HEK293 (cell line): Measurements from ENCODE around the gene CST2.

ENCODE experiments used
- CTCF ChIA-PET: fragments of 350-600 bp; formaldehyde crosslinking; extraction: SDS; loops from one replicate; lab custom pipeline; 2021; ENCODE audit warnings: antibody characterized with exemption; lab: Yijun Ruan, JAX
- POLR2A ChIA-PET: fragments of 300-600 bp; formaldehyde crosslinking; extraction: SDS; loops from one replicate; lab custom pipeline; 2020; ENCODE audit warnings: antibody characterized with exemption, inconsistent platforms; lab: Yijun Ruan, JAX
- H3K27ac ChIP-seq: fragments of 200-500 bp; sonication (Bioruptor generic); 2 replicates; pipeline ENCODE4 v1.5.1; 2014; ENCODE audit warnings: low read depth, low read length, control low read depth, inconsistent platforms; ENCODE audit errors: extremely low read depth
- H3K36me3 ChIP-seq, 2 experiments: fragments of 200-500 bp in 1 of 2; sonication (Bioruptor generic) in 1 of 2; 1 replicate in 1 of 2; 2 replicates in 1 of 2; pipeline ENCODE4 v1.5.1; 2014 to 2017; ENCODE audit warnings: inconsistent platforms in 2 of 2, low read length in 2 of 2; ENCODE audit not compliant: control insufficient read depth in 2 of 2, insufficient read depth in 1 of 2
- H3K4me1 ChIP-seq: fragments of 200-500 bp; sonication (Bioruptor generic); 2 replicates; pipeline ENCODE4 v1.5.1; 2014; ENCODE audit warnings: mild to moderate bottlenecking, low read length, inconsistent platforms; ENCODE audit not compliant: control insufficient read depth, insufficient read depth
- H3K4me3 ChIP-seq: 2 replicates; pipeline ENCODE4 v1.5.1; 2011; ENCODE audit warnings: low read depth, mild to moderate bottlenecking, control low read depth, low read length, moderate library complexity
- H3K9me3 ChIP-seq: fragments of 200-500 bp; sonication (Bioruptor generic); 2 replicates; pipeline ENCODE4 v1.5.1; 2014; ENCODE audit warnings: low read depth, low read length, inconsistent platforms; ENCODE audit not compliant: control insufficient read depth, insufficient read depth
- TSHZ1 ChIP-seq: fragments of 450-650 bp; formaldehyde crosslinking; IDR thresholded peaks from 2 replicates; pipeline ENCODE4 v1.5.1; 2016; ENCODE audit warnings: missing biosample characterization, missing genetic modification characterization, borderline replicate concordance
- ZBTB20 ChIP-seq: fragments of 450-650 bp; formaldehyde crosslinking; IDR thresholded peaks from 2 replicates; pipeline ENCODE4 v1.5.1; 2016; ENCODE audit warnings: missing biosample characterization, missing genetic modification characterization
- ZBTB6 ChIP-seq: fragments of 450-650 bp; formaldehyde crosslinking; IDR thresholded peaks from 2 replicates; pipeline ENCODE4 v1.5.1; 2017; ENCODE audit warnings: missing biosample characterization, missing genetic modification characterization
- ZNF155 ChIP-seq: fragments of 450-650 bp; formaldehyde crosslinking; IDR thresholded peaks from 2 replicates; pipeline ENCODE4 v1.5.1; 2016; ENCODE audit warnings: missing biosample characterization, missing genetic modification characterization
- ZNF174 ChIP-seq: fragments of 450-650 bp; formaldehyde crosslinking; IDR thresholded peaks from 2 replicates; pipeline ENCODE4 v1.5.0; 2017; ENCODE audit warnings: missing biosample characterization, mild to moderate bottlenecking, missing genetic modification characterization
- ZNF2 ChIP-seq: fragments of 450-650 bp; formaldehyde crosslinking; IDR thresholded peaks from 2 replicates; pipeline ENCODE4 v1.5.1; 2016; ENCODE audit warnings: missing biosample characterization, missing genetic modification characterization
- ZNF211 ChIP-seq: fragments of 450-650 bp; formaldehyde crosslinking; IDR thresholded peaks from 2 replicates; pipeline ENCODE4 v1.5.1; 2016; ENCODE audit warnings: low read depth, missing biosample characterization, missing genetic modification characterization
- ZNF274 ChIP-seq, 2 experiments: fragments of 200-500 bp in 1 of 2; fragments of 450-650 bp in 1 of 2; sonication (Bioruptor generic) in 1 of 2; formaldehyde crosslinking in 1 of 2; IDR thresholded peaks; 2 replicates each; pipeline versions ENCODE4 v1.5.1 to v1.6.1; 2014 to 2016; ENCODE audit warnings: borderline replicate concordance in 1 of 2, inconsistent platforms in 1 of 2, low read length in 1 of 2, missing biosample characterization in 1 of 2, missing genetic modification characterization in 1 of 2
- ZNF341 ChIP-seq: fragments of 450-650 bp; formaldehyde crosslinking; IDR thresholded peaks from 2 replicates; pipeline ENCODE4; 2016; ENCODE audit warnings: low read depth, missing biosample characterization, missing genetic modification characterization
- ZNF416 ChIP-seq: fragments of 450-650 bp; formaldehyde crosslinking; IDR thresholded peaks from 2 replicates; pipeline ENCODE4 v1.5.1; 2016; ENCODE audit warnings: missing biosample characterization, missing genetic modification characterization
- ZNF426 ChIP-seq: fragments of 450-650 bp; formaldehyde crosslinking; IDR thresholded peaks from 2 replicates; pipeline ENCODE4 v1.5.1; 2017; ENCODE audit warnings: missing biosample characterization, missing genetic modification characterization, mild to moderate bottlenecking, inconsistent platforms, moderate library complexity
- ZNF488 ChIP-seq: fragments of 450-650 bp; formaldehyde crosslinking; IDR thresholded peaks from 2 replicates; pipeline ENCODE4 v1.5.1; 2016; ENCODE audit warnings: missing biosample characterization, missing genetic modification characterization
- ZNF561 ChIP-seq: fragments of 450-650 bp; IDR thresholded peaks from 2 replicates; pipeline ENCODE4 v1.5.1; 2018; ENCODE audit warnings: missing biosample characterization, missing genetic modification characterization, borderline replicate concordance
- ZNF571 ChIP-seq: fragments of 450-650 bp; formaldehyde crosslinking; IDR thresholded peaks from 2 replicates; pipeline ENCODE4 v1.5.0; 2017; ENCODE audit warnings: missing biosample characterization, missing genetic modification characterization
- ZNF610 ChIP-seq: fragments of 450-650 bp; formaldehyde crosslinking; IDR thresholded peaks from 2 replicates; pipeline ENCODE4 v1.5.1; 2016; ENCODE audit warnings: missing biosample characterization, missing genetic modification characterization, borderline replicate concordance
- ZNF629 ChIP-seq: fragments of 450-650 bp; formaldehyde crosslinking; IDR thresholded peaks from 2 replicates; pipeline ENCODE4 v1.5.1; 2017; ENCODE audit warnings: missing biosample characterization, missing genetic modification characterization
- ZNF776 ChIP-seq: fragments of 450-650 bp; formaldehyde crosslinking; IDR thresholded peaks from 2 replicates; pipeline ENCODE4 v1.5.0; 2017; ENCODE audit warnings: missing biosample characterization, missing genetic modification characterization, borderline replicate concordance
- ZSCAN18 ChIP-seq: fragments of 450-650 bp; formaldehyde crosslinking; IDR thresholded peaks from 2 replicates; pipeline ENCODE4 v1.5.1; 2016; ENCODE audit warnings: missing biosample characterization, missing genetic modification characterization

The CST2 gene

GRCh38 chr20:23872065-23872464 is 45.5 kb upstream of the CST2 start (continued):
- TF ChIP-seq ZNF776 (tag by site-specific recombination) (no peak), ZNF341 (no peak), ZSCAN18 (tag by site-specific recombination) (no peak), ZNF610 (tag by site-specific recombination) (no peak), ZBTB20 (tag by site-specific recombination) (no peak), ZNF488 (tag by site-specific recombination) (no peak)

GRCh38 chr20:23870461-23870860 is 43.9 kb upstream of the CST2 start:
- ChIA-PET CTCF (no interaction called here), POLR2A (no interaction called here)
- Histone ChIP-seq H3K4me1 (no peaks in the 10 kb centered on the region), H3K27ac (no peak overlapping the region), H3K9me3 (no peaks in the 10 kb centered on the region), H3K36me3 (no peaks in the 10 kb centered on the region), H3K4me3 (no peak overlapping the region)
- TF ChIP-seq ZBTB6 = no peak

GRCh38 chr20:23869520-23869919 is 43.0 kb upstream of the CST2 start:
- H3K4me3 ChIP-seq = no peak overlapping the region
- H3K4me1 ChIP-seq = no peaks in the 10 kb centered on the region
- H3K9me3 ChIP-seq = no peaks in the 10 kb centered on the region
- no peak overlapping the region for H3K27ac ChIP-seq
- no peaks in the 10 kb centered on the region for H3K36me3 ChIP-seq
- CTCF ChIA-PET = no interaction called here
- POLR2A ChIA-PET = no interaction called here
- TF ChIP-seq ZNF2 (tag by site-specific recombination) = no peak
- TF ChIP-seq ZNF571 = no peak
- no peak for TF ChIP-seq ZNF274 (IDR thresholded peaks at IDR 0.05; ENCODE audit: low read length)
- no peak for TF ChIP-seq ZNF274 (tag by site-specific recombination; IDR thresholded peaks at IDR 0.05; ENCODE audit: borderline replicate concordance)
- TF ChIP-seq, all 188 proteins: peak for 0

- TF ChIP-seq ZNF561 (tag by site-specific recombination) (no peak), ZNF174 (no peak), ZNF416 (tag by site-specific recombination) (no peak), TSHZ1 (no peak), ZNF426 (no peak), ZNF155 (tag by site-specific recombination) (no peak), ZNF629 (no peak), ZNF211 (tag by site-specific recombination) (no peak)
- TF ChIP-seq, all 188 proteins: peak for 0
- H3K4me3 ChIP-seq = no peak overlapping the region
- no peaks in the 10 kb centered on the region for H3K36me3 ChIP-seq
- no peaks in the 10 kb centered on the region for H3K4me1 ChIP-seq
- POLR2A ChIA-PET = no interaction called here
- CTCF ChIA-PET = no interaction called here
- no peaks in the 10 kb centered on the region for H3K9me3 ChIP-seq
- no peak overlapping the region for H3K27ac ChIP-seq
Measured at GRCh38 chr20:23868321-23868720, 41.8 kb upstream of the CST2 start.
